ENCODE results near the gene KRTAP4-12. TPM values are rescaled to one million over a fixed set of nuclear protein-coding genes. Genes with fewer than 3 reads are reported as not detected.
"Not testable (repeated sequence)": the region's sequence is repeated elsewhere in the genome, so short reads cannot be mapped to it uniquely, and the experiment has no call there.

The KRTAP4-12 gene
- total RNA-seq, 1 experiment from 2014 or later = not detected

DNA sequence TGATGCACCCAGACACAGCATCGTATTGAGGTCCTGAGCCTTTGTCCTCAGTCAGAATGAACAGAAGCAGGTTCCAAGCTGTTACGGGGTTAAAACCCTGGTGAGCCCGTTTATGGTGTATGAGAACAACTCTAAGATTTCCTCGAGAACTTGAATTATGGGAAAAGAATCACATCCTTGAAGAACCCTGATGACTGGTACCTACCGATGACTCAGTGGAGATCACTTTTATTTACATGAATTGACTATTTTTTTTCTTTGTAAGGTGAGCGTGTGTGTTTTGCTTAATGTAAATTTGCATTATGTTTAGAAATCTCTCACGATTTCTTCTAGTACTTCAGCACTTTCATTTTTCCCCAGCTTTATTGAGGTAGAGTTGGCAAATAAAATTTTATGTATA lies 39.8 kb upstream of the KRTAP4-12 start:
- H3K4me3 ChIP-seq (ENCODE audit: low read depth, low read length, poor library complexity, severe bottlenecking) = no peak overlapping the region
- intact Hi-C loops (cut with micrococcal nuclease; ENCODE audit: unreplicated experiment) = no loop called here
- TF ChIP-seq EZH2 (IDR thresholded peaks at IDR 0.05; ENCODE audit: borderline replicate concordance, low read depth, low read length, poor library complexity, severe bottlenecking) = no peak
- TF ChIP-seq, protein P1, sequence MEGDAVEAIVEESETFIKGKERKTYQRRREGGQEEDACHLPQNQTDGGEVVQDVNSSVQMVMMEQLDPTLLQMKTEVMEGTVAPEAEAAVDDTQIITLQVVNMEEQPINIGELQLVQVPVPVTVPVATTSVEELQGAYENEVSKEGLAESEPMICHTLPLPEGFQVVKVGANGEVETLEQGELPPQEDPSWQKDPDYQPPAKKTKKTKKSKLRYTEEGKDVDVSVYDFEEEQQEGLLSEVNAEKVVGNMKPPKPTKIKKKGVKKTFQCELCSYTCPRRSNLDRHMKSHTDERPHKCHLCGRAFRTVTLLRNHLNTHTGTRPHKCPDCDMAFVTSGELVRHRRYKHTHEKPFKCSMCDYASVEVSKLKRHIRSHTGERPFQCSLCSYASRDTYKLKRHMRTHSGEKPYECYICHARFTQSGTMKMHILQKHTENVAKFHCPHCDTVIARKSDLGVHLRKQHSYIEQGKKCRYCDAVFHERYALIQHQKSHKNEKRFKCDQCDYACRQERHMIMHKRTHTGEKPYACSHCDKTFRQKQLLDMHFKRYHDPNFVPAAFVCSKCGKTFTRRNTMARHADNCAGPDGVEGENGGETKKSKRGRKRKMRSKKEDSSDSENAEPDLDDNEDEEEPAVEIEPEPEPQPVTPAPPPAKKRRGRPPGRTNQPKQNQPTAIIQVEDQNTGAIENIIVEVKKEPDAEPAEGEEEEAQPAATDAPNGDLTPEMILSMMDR (conservative IDR thresholded peaks at IDR 0.05; ENCODE audit: low read depth, low read length) = no peak
- no peaks in the 10 kb centered on the region for H3K4me1 ChIP-seq (ENCODE audit: insufficient read depth, low read length, poor library complexity, severe bottlenecking)
- H3K27me3 ChIP-seq (replicated peaks; ENCODE audit: insufficient read depth, low read depth, low read length, poor library complexity) = no peaks in the 10 kb centered on the region
- no peak overlapping the region for H3K27ac ChIP-seq (ENCODE audit: low read depth, low read length, poor library complexity, severe bottlenecking)
- no peaks in the 10 kb centered on the region for H3K9me3 ChIP-seq (ENCODE audit: low read depth, low read length, poor library complexity, severe bottlenecking)
- DNase-seq (ENCODE audit: low spot score) = no peak
- CTCF ChIA-PET = no interaction called here
- POLR2A ChIA-PET (ENCODE audit: low non-redundant PET) = no interaction called here
- no TSS peak for BruUV-seq (replicated peaks)
- H3K36me3 ChIP-seq (ENCODE audit: insufficient read depth, low read length, poor library complexity, severe bottlenecking) = no peaks in the 10 kb centered on the region

DNA sequence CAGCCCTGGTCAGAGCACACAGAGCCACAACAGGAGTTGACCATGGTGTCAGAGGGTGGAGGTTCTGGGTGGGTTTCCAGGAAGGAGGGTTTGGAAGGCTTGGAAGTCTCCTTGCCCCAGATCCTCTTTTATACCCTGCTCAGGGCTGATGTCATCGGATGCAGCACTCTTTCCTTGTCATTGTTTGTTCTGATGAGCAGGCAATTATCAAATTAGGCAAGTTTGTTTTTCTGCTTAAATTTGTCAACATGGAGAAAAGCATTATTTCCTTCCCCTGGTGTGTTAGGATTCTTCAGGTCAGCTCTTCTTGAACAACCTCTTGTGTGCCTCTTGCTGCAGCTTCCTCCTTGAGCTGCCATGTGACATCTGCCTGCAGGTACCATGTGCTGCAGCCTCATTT lies 36.7 kb upstream of the KRTAP4-12 start, which contains the start of gene KRTAP4-4:
Gene KRTAP4-4 (minus strand): TSS at position 101 of the 400 bp plus-strand sequence. CDS start 57 bp downstream, at position 44.
- TF ChIP-seq, protein P1 (conservative IDR thresholded peaks at IDR 0.05; ENCODE audit: low read depth, low read length) = no peak
- TF ChIP-seq EZH2 (IDR thresholded peaks at IDR 0.05; ENCODE audit: borderline replicate concordance, low read depth, low read length, poor library complexity, severe bottlenecking) = no peak
- H3K9me3 ChIP-seq (ENCODE audit: low read depth, low read length, poor library complexity, severe bottlenecking) = no peaks in the 10 kb centered on the region
- H3K27ac ChIP-seq (ENCODE audit: low read depth, low read length, poor library complexity, severe bottlenecking) = no peak within 1 kb of the TSS
- no peaks in the 10 kb centered on the region for H3K36me3 ChIP-seq (ENCODE audit: insufficient read depth, low read length, poor library complexity, severe bottlenecking)
- ChIA-PET CTCF (no interaction called here), POLR2A (ENCODE audit: low non-redundant PET) (no interaction called here)
- BruUV-seq (replicated peaks) = no TSS peak
- H3K4me1 ChIP-seq (ENCODE audit: insufficient read depth, low read length, poor library complexity, severe bottlenecking) = no peaks in the 10 kb centered on the region
- intact Hi-C loops (cut with micrococcal nuclease; ENCODE audit: unreplicated experiment) = no loop called here
- H3K4me3 ChIP-seq (ENCODE audit: low read depth, low read length, poor library complexity, severe bottlenecking) = no peak within 1 kb of the TSS
- no peaks in the 10 kb centered on the region for H3K27me3 ChIP-seq (replicated peaks; ENCODE audit: insufficient read depth, low read depth, low read length, poor library complexity)
- no peak for DNase-seq (ENCODE audit: low spot score)

DNA sequence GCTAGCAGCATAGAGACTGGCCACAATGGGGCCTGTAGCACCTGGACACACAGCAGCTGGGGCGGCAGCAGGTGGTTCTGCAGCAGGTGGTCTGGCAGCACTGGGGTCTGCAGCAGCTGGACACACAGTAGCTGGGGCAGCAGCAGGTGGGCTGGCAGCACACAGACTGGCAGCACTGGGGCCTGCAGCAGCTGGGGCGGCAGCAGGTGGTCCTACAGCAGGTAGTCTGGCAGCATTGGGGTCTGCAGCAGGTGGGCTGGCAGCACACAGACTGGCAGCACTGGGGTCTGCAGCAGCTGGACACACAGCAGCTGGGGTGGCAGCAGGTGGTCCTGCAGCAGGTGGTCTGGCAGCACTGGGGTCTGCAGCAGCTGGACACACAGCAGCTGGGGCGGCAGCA lies 36.2 kb upstream of the KRTAP4-12 start:
- CTCF ChIA-PET; BruUV-seq (replicated peaks): not testable (repeated sequence)

DNA sequence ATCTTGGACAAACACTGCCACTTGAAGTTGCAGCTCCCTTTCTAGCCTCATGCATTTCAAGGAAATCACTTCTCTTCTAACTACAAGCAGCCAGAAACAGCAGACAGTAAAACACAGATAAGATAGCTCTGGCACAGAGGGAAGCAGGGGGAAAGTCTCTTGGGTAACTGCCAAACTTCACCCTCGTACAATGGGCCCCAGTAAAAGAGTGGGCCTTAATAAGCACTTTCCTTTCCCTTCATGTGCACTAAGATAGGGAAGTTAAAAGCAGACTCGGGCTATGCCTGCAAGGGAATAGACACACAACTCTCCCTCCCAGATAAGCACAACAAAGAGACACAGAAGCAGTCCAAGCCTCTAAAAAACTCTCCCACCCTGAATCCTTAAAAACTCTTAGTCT lies 29.9 kb upstream of the KRTAP4-12 start:
- no peaks in the 10 kb centered on the region for H3K9me3 ChIP-seq (ENCODE audit: low read depth, low read length, poor library complexity, severe bottlenecking)
- no peak overlapping the region for H3K4me3 ChIP-seq (ENCODE audit: low read depth, low read length, poor library complexity, severe bottlenecking)
- intact Hi-C loops (cut with micrococcal nuclease; ENCODE audit: unreplicated experiment) = no loop called here
- DNase-seq (ENCODE audit: low spot score) = peak; percentile 27
- BruUV-seq (replicated peaks) = no TSS peak
- H3K27me3 ChIP-seq (replicated peaks; ENCODE audit: insufficient read depth, low read depth, low read length, poor library complexity) = no peaks in the 10 kb centered on the region
- H3K27ac ChIP-seq (ENCODE audit: low read depth, low read length, poor library complexity, severe bottlenecking) = peak overlapping the region; percentile 77
- TF ChIP-seq EZH2 (IDR thresholded peaks at IDR 0.05; ENCODE audit: borderline replicate concordance, low read depth, low read length, poor library complexity, severe bottlenecking) = no peak
- TF ChIP-seq, protein P1 (conservative IDR thresholded peaks at IDR 0.05; ENCODE audit: low read depth, low read length) = no peak
- H3K36me3 ChIP-seq (ENCODE audit: insufficient read depth, low read length, poor library complexity, severe bottlenecking) = no peaks in the 10 kb centered on the region
- H3K4me1 ChIP-seq (ENCODE audit: insufficient read depth, low read length, poor library complexity, severe bottlenecking) = peaks cover 15% of the 10 kb centered on the region
- ChIA-PET CTCF (no interaction called here), POLR2A (ENCODE audit: low non-redundant PET) (no interaction called here)

More for the DNA sequence above, 36.2 kb upstream of the KRTAP4-12 start:
- DNase-seq (ENCODE audit: low spot score); H3K4me3 ChIP-seq (ENCODE audit: low read depth, low read length, poor library complexity, severe bottlenecking); intact Hi-C loops (cut with micrococcal nuclease; ENCODE audit: unreplicated experiment); H3K4me1 ChIP-seq (ENCODE audit: insufficient read depth, low read length, poor library complexity, severe bottlenecking); H3K36me3 ChIP-seq (ENCODE audit: insufficient read depth, low read length, poor library complexity, severe bottlenecking); POLR2A ChIA-PET (ENCODE audit: low non-redundant PET); H3K27ac ChIP-seq (ENCODE audit: low read depth, low read length, poor library complexity, severe bottlenecking); H3K27me3 ChIP-seq (replicated peaks; ENCODE audit: insufficient read depth, low read depth, low read length, poor library complexity); H3K9me3 ChIP-seq (ENCODE audit: low read depth, low read length, poor library complexity, severe bottlenecking): not testable (repeated sequence)
